Stimulated activated CD8-positive, alpha-beta memory T cell treated with anti-CD3 and anti-CD28 coated beads, Interleukin-4, amount 100 ng/mL, for 24 hours (primary cell): ENCODE data around the gene OR10J4.
"Not testable (repeated sequence)": the region's sequence is repeated elsewhere in the genome, so short reads cannot be mapped to it uniquely, and the experiment has no call there.

Experiments
- DNase-seq: peaks from one replicate; pipeline ENCODE4 v3.0.0-alpha.2; 2020; ENCODE audit warnings: low read depth

The OR10J4 gene

DNA sequence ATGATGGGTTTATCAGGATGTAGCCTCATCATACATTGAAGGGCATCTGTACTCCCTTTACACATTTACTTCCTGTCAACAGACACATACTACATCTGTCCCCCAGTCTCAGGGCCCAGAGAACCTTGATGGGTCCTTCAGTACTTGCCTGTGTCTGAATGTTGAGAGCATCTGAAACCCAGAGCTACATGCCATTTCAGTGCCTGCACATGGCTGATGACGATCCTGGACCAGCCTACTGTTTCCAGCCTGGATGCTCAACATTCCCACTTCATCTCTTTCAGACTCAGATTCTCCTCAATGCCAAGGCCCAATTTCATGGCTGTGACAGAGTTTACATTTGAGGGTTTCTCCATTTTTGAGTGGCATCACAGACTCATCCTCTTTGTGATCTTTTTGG, at the start of gene OR10J4:
OR10J4 (plus strand) TSS at position 301 of the 400 bp plus-strand sequence.
- DNase-seq: no peak

DNA sequence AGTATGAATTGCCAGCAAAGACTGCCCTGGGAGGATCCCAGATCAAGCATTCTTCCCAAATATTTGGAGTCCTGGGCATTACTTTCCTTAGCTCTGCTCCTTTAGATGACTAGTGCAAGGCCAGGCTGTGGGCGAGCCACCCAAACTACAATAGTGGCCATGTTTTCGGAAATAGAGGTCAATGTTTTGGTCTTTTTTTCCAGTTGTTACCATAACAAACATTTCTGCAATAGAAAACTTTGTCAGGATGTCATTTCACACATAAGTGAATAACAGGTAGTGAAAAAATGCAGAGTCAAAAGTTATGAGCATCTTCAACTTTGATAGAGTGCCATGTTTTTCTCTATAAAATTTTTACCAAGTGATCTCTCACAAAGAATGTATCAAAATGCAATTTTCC, 25.2 kb upstream of the OR10J4 start:
- no peak for DNase-seq

DNA sequence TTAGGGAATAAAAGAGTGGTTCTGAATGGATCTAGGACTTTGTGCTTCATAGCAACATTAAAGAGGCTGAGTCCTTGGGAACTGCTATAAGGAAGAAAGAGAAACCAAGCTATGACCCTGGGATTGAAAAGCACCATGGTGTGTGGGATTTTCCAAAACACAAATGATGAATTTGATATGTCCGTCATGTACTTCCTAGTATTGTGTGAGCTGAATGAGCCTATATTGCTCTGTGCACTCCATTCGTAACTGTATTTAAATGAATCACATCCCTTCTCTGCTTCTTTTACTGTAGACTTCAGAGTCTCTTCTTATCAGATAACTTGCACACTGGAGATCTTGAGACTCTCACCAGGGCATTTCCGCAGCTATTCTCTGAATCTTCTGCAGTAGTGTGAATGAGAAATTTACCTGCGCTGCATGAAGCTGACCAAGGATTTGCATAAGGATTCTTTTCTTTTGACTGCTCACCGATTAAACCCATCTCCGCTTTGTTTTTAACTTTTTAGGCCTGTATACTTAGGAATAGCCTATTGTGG, 23.1 kb upstream of the OR10J4 start:
- DNase-seq: no peak

DNA sequence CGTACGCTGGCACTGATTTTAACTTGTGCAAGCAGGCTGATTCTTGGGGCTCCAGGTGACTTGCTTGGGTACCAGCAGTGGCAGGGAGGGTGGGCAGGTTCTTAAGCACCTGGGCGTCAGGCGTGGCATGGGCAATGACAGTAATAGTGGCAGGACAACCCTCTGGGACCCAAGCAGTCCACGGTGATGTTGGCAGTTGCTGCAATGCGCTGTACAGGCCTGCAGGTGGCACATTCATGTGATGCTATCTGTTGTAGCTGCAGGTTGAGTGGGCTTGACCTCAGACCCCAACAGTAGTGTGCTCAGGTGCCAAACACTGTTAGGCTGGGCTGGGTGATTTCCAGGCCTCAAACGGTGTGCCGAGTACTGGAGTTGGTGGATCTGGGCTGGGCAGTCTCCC, 10.2 kb upstream of the OR10J4 start:
- no peak for DNase-seq

DNA sequence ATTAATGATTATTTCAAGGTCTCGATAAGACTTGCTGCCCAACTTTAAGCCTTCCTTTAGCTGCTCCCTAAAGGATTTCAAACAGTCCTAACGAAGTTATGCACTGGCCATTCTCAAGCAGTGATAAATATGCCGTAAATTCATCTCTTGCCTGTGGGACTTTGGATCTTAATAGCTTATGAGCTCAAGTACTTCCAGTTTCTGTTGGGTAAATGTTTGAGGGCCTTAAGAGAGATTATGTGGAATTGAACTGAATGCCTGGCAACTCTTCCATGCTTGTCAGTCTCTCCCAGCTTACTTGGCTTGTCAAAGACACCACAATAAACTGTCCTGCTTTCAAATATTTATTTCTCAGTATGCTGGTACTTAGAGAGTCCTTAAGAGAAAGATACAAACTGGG, 3.5 kb upstream of the OR10J4 start:
- DNase-seq: no peak

DNA sequence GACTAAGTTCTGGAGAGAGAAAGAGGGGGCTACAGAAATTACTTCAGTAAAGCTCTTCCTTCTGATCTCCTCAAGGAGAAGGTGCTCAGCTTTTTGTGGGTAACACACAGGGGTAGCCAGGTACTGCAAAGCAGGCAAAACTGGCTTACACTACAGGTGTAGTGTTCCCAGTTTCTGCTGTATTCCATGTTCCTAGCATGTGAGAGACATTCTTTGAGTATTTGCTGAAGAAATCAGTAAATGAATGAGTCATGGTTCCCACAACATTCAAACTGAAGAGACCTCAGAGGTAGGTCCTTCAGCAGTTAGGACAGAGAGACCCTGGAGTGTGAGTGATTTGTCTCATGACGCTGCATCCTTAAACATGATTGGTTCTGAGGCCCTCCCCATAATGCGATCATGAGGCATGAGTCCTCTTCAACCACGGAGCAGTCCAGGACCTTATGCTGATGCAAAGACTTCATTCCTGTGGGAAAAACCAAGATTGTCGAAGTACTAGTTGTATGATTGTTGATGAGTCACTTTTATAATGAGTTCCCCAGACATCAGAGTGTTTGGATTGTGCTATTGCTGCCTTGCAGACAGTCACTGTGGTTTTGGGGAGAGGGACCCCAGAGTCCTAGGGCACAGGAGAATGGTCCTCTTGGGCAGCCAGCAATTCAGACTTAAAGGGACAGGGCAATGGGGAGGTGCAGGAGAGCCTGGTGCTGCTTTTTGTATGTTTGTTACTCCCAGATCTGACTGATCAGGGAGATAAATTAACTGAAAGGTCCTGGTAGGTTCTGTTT, 2.7 kb upstream of the OR10J4 start:
- no peak for DNase-seq

DNA sequence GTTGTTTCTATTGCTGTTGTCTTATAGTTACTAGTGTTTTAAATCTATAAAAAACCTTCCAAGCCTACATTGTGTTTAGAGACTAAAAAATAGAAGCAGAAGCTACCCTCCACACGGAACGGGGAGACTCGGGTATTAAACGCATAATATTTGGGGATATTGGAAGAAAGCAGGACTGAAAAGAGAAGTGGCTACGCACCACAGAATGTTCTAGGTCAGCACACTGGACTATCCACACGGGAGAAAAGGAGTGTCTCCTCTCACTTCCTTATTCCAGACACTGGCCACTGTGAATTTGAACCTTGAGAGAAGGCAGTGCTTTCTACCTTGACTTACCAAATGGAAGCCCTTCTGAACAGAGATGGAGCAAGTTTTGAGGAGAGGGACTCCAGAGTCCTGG, 1.0 kb upstream of the OR10J4 start:
- DNase-seq: no peak

DNA sequence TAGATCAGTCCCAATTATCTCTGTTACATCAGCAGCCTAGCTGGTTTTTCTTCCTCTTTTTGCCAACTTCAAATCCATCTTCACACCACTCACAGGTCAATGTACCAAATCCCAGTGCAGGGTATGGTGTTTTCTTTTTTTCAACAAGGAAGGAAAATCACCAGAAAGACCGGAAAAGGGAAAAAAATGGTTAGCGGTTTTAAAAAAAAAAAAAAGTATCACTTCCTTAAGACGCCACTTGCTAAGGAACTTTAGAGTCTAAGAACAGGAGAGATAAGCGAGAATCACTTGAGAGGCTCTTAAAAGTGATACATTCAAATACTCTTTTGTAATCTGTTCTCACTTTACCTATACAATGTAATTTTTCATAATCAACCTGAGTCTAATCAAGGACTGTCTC, 4.5 kb downstream of the OR10J4 start:
- no peak for DNase-seq

DNA sequence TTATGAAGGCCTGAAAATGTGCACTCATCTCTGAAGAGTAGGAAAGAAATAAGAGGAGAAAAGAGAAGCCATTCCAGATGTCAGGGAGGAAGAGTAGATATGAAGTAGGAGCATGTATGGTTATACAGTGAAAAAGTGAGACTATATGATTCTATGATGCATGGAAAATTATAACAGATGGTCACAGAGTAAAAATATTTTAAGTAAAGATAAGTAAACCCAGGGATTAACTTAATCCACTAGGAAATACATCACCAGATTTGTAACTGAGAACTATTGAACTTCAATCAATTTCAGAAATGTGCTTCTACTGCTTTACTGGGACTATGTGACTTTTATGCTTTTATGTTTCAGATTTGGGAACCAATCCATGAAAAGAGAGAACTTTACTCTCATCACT, 7.4 kb downstream of the OR10J4 start, which contains the start of gene OR10J1:
OR10J1 (plus strand) TSS at position 301 of the 400 bp plus-strand sequence; CDS start at position 371, 70 bp downstream.
- no peak for DNase-seq

DNA sequence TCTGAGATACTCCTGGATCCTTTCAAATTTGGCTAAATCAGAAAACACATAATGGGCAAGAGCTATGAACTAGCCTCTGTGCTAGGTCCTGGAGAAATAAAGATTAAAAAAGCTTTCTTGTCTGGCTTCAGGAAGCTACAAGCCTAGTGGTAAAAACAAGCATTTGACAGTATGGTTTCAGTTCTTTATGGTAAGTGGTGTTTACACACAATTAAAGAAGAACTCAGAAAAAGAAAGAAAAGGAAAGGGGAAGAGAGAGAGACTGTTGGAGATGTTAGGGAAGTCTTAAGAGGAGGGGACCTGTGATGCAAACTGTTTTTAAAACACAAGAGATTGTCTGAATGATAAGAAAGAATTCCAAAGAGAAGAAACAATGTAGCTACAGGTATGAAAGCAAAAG, 9.4 kb downstream of the OR10J4 start:
- no peak for DNase-seq

DNA sequence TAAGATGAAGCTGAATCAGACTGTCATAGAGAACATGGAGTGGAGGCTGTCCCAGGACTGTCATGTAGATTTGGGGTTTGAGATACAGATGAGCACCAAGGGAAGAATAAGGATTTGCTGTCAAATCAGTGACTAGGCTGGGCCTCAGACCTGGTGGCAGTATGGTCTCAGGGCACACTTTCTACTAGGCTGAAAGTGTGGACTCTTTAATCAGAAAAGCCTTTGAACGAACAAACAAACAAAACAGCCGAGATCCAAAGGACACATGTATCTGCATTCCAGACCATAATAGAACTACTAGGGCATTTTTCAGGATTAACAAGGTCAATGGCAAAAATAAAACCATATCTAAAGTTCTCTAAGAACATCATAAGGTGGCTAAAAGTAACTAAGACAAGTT, 10.4 kb downstream of the OR10J4 start:
- DNase-seq: no peak

DNA sequence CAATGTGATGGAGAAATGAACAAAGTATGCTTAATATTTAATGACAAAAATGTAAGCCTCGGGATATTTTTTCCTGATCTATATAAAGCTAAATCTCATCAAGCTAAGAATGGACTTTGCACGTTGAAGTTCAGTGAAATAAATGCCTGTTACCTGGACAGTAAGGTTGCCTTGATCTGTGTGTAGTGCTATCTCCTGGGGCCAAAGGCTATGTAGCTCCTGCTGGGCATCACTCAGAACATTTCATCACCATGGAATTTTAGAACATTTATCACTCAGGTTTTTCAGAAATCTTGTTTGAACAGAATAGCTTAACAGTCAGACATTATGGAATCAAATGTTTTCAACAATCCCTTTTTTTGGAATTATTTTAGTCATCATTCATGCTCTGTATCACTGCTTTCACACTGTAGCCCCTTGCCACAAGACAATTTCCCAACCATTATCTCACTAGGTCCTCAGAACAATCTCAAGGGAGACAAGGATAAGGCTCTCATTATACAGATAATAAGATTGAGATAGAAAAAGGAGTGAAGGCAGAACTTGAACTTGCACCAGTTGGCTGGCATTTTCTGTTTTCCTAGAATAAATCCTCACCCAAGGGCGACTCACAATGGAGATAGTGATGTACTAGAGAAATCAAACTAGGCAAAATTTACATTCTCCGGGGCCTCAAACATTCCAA, 11.2 kb downstream of the OR10J4 start:
- no peak for DNase-seq

DNA sequence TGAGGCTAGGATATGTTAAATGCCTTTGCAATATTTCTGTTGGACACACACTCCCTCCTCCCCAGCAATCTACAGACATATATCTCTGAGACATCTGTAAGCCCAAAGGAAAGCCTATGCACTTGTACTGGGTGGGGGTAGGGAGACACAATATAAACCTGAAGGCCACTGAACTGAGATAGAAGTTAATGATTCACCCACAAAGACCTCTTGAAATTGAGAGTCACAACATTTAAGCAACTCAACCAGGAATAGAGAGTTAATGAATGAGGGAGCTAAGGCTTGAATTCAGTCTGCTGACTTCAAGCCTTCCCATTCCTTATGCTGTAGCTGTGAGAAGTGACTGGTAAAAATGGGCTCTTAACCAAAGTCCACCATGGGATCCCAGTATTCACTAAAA, 12.5 kb downstream of the OR10J4 start:
- no peak for DNase-seq

DNA sequence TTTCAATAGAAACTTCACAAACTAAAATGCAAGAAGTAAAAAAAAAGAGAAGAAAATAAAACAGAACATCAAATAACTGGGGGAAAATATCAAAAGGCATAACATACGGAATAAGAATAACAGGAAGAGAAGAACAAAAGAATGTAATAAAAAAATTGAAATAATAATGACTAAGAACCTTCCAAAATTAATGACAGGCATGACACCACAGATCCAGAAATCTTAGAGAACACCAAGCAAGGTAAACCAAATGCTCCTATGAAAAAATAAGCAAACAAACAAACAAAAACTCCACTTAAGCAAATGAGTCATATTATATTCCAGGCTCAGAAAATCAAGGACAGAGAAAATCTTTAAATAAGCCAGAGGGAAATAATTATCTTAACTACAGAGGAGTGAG, 16.2 kb downstream of the OR10J4 start:
- no peak for DNase-seq

DNA sequence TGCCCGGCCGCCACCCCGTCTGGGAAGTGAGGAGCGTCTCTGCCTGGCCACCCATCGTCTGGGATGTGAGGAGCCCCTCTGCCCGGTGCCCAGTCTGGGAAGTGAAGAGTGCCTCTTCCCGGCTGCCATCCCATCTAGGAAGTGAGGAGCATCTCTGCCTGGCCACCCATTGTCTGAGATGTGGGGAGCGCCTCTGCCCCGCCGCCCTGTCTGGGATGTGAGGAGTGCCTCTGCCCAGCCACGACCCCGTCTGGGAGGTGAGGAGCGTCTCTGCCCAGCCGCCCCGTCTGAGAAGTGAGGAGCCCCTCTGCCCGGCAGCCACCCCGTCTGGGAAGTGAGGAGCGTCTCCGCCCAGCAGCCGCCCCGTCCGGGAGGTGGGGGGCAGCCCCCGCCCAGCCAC, 17.6 kb downstream of the OR10J4 start:
- DNase-seq: not testable (repeated sequence)

DNA sequence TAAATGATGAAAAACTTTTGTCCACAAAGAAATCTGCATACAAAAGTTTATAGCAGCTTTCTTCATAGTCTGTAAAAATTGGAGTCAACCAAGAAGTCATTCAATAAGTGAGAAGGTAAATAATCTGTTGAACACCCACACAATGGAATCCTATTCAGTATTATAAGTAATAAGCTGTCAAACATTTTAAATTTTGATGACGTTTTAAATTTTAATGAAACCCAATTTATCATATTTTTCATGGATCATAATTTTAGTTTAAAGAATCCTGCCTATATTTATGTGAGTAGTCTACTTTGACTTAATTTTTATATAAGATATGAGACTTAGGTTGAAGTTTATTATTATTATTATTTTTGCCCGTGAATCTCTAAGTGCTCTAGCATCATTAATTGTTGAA, 27.5 kb downstream of the OR10J4 start:
- no peak for DNase-seq

DNA sequence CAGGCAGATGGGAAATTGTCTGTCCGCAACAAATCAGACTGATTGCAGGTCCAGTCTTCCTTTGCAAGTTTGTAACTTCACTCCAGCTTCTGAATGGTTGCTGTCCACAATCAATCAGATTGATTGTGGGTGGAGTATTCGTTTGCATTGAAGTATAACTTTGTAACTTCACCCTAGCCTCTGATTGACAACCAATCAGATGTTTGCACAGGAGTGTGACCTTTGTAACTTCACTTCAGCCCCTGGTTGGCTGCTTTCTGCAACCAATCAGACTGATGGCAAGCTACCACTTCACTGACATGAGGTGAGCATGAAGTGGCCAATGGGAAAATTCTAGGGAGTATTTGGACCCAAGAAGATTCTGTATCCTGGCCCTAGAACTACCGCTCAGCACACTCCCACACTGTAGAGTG, 33.2 kb downstream of the OR10J4 start:
- no peak for DNase-seq

DNA sequence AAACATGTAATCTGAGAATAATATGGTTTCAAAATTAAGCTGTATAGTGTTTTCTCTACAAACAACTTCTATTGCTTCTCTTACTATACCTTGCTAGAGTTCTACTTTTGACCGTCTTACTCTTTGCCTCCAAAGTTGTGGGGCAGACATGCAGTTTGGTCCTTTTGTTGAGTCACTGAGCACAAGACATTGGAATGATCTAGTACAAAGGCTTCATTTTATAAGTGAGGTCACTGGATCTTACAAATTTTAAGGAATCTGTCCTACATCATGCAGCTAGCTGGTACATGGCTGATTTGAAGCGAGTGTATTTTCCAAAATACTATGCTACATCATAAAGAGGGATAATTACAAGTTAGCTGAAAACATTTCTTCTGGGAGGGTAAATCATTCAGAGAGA, 36.3 kb downstream of the OR10J4 start:
- no peak for DNase-seq

DNA sequence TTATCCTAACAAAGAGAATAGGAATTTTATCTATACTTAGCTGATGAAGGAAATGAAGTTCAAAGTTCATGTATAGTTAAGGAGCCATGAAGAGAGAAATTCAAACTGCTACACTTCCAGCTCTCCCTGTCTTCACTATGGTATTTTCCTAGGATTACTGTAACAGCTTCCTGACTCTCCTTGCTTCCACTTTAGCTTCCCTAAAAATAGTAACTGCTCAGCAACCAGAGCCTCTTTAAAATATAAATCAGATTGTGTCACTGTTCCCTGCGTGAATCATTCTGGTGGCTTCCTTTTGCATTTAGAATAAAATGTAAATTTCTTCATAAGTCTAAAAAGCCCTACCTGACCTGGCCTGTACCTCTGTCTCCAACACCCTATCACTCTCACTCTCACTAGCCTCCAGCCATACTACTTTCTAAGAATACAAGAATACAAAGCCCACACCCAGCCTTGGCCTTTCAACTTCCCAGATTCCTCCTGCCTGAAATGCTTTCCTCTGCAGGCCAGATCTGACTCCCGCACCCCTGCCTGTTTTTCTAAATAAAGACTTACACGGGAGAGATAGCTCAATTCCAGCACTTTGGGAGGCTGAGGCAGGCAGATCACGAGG, 38.0 kb downstream of the OR10J4 start:
- DNase-seq: no peak

DNA sequence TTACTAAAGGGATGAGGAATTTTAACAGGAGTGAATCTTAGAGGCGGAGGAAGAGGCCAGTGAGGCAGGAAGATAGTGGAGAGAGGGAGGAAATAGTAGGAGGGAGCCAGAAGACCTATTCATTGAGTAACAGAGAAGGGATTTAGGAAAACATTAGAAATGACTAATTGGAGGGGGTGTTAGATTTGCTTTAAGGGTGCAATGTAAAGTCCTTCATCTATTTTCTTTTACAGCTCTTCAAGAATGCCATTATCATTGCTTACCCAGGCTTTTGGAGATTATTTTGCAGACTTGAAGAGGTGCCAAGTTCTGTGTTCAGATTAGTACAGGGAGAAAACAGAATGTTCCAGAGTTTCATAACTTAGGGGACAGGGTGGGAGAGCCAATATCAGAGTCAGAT, 41.3 kb downstream of the OR10J4 start:
- DNase-seq: no peak

DNA sequence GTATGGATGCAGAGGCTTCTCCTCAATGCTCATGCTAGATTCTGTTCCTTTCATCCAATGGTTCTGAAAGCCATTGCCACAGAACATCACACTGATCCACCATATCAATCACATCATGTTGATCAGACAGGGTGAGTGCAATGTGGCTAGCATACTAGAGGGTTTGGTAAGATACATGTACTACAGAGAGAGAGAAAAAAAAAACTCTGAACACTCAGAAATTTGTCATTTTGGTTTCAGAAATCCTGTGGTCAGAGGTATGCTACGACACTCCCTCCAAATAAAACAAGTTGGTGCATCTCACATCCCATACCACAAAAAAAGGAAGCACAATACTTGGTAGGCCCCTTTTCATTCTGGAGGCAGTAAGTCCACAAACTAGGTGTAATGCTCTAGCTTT, 42.9 kb downstream of the OR10J4 start:
- DNase-seq: no peak
